Stimulated activated CD4-positive, alpha-beta T cell treated with anti-CD3 and anti-CD28 coated beads, TNF-alpha, amount 100 ng/mL, for 4 hours (primary cell): Measurements from ENCODE around the gene MAP1LC3B2.

Experiments
- DNase-seq, 3 experiments: peaks; one replicate each; pipeline ENCODE4 v3.0.0-alpha.2; 2020; ENCODE audit warnings: low read depth in 3 of 3

The MAP1LC3B2 gene

DNA sequence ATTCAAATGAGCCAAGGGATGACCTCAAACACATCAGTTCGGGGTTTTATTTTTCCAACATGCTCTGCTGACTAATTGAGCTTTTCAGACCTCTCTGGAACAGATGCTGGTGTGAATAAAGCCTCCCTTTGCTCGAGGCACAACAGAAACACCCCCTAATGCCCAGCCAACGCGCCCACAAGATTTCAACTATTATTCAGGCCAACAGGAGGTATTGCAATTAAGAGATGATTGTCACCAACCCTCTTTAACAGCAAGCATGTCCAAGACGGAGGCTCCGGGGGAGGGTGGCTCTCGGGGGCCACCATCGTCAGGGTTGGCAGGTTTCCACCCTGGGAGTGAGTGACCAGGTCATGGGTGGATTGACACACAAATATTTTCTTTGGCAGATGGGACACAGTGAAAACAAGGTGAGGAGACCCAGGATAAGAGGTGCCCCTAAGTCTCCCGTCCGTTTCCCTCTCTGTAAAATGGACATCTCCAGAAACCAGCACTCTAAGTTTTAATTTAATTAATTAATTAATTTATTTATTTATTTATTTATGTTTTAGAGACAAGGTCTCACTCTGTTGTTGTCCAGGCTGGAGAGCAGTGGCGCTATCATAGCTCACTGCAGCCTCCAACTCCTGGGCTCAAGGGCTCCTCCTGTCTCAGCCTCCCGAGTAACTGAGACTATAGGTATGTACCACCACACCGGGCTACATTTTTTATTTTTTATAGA lies 56.1 kb downstream of the MAP1LC3B2 start:
- no peak for DNase-seq

- DNase-seq, result no peak
Measured at GRCh38 chr12:116616536-116617248, 57.5 kb downstream of the MAP1LC3B2 start.

DNA sequence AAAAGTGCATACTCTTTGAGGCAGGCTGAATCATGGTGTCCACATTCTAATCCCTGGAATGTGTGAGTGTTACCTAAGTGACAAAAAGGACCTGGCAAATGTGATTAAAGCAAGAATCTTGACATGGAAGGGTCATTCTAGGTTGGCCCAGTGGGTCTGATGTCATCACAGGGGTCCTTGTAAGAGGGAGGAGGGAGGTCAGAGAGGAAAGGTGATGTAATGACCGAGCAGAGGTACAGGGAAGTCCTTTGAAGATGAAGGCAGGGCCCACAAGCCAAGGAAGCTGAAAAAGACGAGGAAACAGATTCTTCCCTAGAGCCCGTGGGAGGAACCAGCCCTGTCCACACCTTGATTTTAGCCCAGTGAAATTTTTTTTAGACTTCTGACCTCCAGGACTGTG lies 60.1 kb downstream of the MAP1LC3B2 start:
- no peak for DNase-seq

GRCh38 chr12:116620124-116620491 lies 60.9 kb downstream of the MAP1LC3B2 start:
- no peak for DNase-seq

- no peak for DNase-seq
Measured at GRCh38 chr12:116620492-116621191, 61.5 kb downstream of the MAP1LC3B2 start.

DNA sequence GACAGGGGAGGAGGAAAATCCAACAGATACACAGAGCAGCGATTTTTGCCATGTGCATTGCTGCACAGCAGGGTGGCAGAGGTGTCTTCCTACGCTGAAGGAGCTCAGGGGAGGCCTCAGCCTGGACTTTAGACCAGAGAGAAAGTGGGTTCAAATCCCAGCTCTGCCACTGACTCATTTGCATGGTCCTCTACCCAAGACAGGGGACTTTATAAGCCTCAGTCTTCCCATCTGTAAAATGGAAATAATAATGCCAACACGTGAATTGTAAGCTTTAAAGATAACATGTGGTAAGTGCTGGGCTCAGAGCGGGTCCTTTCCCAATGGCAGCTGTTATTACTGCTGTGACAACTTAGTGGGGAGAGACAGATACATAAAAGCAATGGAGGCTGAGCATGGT lies 62.0 kb downstream of the MAP1LC3B2 start:
- DNase-seq, result no peak

DNA sequence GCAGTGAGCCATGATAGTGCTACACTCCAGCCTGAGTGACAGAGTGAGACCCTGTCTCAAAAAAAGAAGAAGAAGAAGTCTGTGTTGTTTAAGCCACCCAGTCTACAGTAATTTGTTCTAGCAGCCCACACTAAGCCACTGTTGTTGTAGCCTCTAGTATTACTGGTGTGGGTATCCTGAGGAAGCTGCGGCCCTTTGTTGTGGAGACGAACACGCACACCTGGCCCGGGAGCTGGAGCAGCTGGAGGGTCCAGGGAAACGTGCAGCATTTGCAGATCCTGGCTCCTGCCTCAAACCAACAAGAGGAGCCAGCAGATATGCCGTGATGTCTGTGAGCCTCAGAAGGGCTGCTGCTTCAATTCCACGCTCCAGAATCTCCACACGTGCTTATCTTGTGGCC lies 65.3 kb downstream of the MAP1LC3B2 start:
- no peak for DNase-seq

DNA sequence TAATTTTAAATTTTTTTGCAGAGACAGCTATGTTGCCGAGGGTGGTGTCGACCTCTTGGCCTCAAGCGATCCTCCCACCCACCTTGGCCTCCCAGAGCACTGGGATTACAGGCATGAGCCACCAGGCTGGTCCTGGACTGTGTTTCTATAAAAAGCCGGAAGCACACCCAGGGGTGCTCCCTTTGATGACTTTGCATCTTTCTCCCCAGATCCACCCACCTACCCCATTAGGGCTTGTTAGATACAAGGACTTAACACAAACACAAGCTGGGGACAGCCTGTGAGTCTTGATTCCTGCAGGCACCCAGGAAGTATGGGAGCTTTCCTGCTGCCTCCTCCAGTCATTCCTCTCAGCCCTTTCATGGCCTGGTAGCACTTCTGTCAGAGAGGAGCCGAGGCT lies 67.0 kb downstream of the MAP1LC3B2 start:
- no peak for DNase-seq
